IPS-18a (cell line): ENCODE data around the gene SHH.
"Not testable (repeated sequence)": the region's sequence is repeated elsewhere in the genome, so short reads cannot be mapped to it uniquely, and the experiment has no call there.

ENCODE experiments used
- H3K27ac ChIP-seq: one replicate; pipeline ENCODE4 v1.5.1; 2013; ENCODE audit warnings: low read length
- H3K27me3 ChIP-seq: one replicate; pipeline ENCODE4 v1.6.1; 2013; ENCODE audit warnings: mild to moderate bottlenecking, low read length; ENCODE audit not compliant: control insufficient read depth, insufficient read depth
- H3K36me3 ChIP-seq: one replicate; pipeline ENCODE4 v1.6.1; 2013; ENCODE audit warnings: low read depth, low read length; ENCODE audit not compliant: control insufficient read depth
- H3K4me1 ChIP-seq: one replicate; pipeline ENCODE4 v1.6.1; 2013; ENCODE audit warnings: low read depth, low read length; ENCODE audit not compliant: control insufficient read depth
- H3K4me3 ChIP-seq: one replicate; pipeline ENCODE4 v1.5.1; 2013; ENCODE audit warnings: low read length
- H3K9ac ChIP-seq: one replicate; pipeline ENCODE4 v1.6.1; 2013; ENCODE audit warnings: mild to moderate bottlenecking, low read length, moderate library complexity
- H3K9me3 ChIP-seq: one replicate; pipeline ENCODE4 v1.6.1; 2013; ENCODE audit warnings: low read depth, low read length; ENCODE audit not compliant: control insufficient read depth

The SHH gene

DNA sequence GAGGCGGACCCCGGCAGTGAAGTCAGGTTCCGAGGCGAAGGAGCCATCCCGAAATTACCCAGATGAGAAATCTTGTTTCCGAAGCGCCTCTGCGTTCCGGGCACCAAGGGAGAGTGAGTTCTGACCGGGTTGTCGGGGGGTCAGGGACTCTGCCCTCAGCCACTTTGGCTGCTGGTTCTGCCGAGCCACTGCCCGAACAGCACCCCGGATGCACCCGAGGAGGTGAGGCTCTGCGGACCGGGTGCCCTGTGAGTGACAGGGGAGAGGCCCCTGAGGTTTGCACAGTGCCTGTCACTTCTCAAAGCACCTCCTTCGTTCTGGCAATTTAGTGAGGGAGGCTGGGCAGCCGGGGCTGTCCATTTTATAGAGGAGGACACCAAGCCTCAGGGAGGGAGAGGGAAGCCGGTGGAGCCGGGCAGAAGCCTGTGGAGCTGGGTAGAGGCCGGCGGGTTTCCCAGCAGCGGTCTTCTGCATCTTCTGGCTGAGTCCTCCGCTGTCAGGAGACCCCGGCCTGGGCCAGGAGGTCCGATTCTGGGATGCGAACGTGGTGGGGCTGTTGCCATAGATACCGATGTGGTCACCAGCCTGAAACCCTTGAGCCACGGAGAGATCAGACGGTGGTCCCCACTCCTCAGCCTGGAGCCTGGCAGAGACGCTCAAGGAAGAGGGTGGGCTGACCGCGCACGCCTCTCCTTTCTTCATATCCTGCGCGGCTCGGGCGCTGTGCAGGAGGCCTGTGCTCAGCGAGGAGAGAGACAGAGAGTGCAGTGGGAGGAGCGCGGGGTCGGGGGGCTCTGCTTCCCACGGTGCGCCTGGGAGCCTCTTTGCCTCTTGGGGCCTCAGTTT lies 18.9 kb upstream of the SHH start:
- no peaks in the 10 kb centered on the region for H3K36me3 ChIP-seq
- no peak overlapping the region for H3K4me3 ChIP-seq
- no peak overlapping the region for H3K27ac ChIP-seq
- peaks cover 4% of the 10 kb centered on the region for H3K4me1 ChIP-seq
- no peaks in the 10 kb centered on the region for H3K27me3 ChIP-seq
- H3K9ac ChIP-seq, result no peak overlapping the region
- H3K9me3 ChIP-seq, result no peaks in the 10 kb centered on the region

DNA sequence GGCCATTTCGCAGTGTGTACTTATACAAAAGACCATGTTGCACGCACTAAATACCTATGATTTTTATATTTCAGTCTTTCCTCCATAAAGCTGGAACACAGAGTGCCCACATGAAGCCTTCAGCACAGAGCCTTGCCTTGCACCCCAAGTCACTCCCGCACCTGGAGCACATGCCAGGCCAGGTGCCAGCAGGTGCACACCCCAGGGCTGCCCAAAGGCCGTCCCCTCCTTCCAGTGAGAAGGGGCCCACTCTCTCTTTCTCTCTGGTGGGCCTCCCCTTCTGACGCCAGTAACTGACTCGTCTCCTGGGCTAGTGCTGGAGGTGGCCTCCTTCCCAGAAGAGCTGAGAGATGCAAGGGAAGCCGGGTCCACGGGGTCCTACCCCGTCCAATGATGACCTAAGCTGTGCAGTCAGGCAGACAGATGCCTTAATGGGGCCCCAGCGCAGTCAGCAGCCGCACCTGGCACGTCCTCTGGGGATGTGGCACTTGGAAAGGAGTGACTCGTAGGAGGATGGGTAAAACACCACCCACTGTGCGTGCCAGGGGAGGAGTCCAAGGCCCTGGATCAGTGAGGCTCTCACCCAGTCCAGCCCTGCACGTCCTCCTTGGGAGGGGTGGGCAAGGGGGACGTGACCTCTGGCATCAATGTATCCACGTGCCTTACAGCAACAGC lies 17.7 kb upstream of the SHH start:
- Histone ChIP-seq H3K4me1 (no peaks in the 10 kb centered on the region), H3K4me3 (no peak overlapping the region), H3K9me3 (no peaks in the 10 kb centered on the region), H3K27ac (no peak overlapping the region), H3K9ac (no peak overlapping the region), H3K36me3 (no peaks in the 10 kb centered on the region), H3K27me3 (no peaks in the 10 kb centered on the region)

DNA sequence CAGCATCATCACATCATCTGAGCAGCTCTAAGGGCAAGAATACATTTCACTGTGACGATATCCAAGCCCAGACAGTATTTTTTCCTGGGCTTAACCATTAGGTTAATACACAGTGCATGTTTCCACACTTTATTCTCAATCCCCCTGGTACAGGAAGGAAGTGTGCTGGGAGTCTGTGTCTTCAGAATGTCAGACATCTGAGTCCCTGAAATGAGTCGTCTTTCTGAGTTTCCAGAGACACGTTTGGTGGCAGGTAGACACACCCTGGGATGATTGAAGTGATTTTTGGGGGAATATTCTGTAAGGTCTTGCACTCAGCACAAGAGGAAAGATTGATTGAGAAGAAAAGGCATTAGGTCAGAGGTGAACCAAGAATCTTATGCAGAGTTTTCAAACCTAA lies 13.1 kb upstream of the SHH start:
- Histone ChIP-seq H3K9ac (no peak overlapping the region), H3K36me3 (no peaks in the 10 kb centered on the region), H3K4me3 (no peak overlapping the region), H3K27ac (no peak overlapping the region), H3K9me3 (no peaks in the 10 kb centered on the region), H3K27me3 (no peaks in the 10 kb centered on the region), H3K4me1 (no peaks in the 10 kb centered on the region)

DNA sequence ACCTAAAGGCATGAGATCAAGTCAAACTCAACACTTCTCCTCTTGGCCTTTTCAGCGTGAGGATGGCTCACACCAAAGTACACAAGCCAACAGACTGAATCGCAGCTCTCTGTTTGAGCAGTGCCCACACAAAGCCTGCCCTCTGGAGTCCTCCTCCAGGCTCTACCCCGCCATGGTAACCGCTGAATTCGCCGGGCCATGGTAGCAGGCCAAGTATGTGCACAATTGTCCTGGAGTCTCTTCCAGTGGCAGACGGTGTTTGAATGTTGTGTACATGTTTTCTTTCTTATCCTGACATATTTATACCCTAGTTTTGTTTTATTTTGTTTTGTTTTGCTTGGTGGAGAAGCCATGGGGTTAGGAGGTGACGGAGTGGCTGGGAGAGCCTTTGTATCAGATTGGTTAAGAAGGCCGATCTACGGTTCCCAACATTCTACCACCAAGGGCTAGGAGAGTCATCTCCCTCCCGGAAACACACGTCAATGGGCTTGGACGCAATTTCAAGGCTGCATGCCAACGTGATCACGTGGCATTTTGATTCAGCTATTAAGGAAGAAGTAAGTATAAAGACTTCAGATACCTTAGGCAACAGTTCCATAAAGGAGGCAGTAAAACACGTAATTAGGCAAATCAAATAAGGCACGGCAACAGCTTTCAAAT lies 12.1 kb upstream of the SHH start:
- H3K27me3 ChIP-seq, result no peaks in the 10 kb centered on the region
- H3K9ac ChIP-seq, result no peak overlapping the region
- no peak overlapping the region for H3K4me3 ChIP-seq
- no peaks in the 10 kb centered on the region for H3K9me3 ChIP-seq
- no peaks in the 10 kb centered on the region for H3K36me3 ChIP-seq
- no peaks in the 10 kb centered on the region for H3K4me1 ChIP-seq
- no peak overlapping the region for H3K27ac ChIP-seq

DNA sequence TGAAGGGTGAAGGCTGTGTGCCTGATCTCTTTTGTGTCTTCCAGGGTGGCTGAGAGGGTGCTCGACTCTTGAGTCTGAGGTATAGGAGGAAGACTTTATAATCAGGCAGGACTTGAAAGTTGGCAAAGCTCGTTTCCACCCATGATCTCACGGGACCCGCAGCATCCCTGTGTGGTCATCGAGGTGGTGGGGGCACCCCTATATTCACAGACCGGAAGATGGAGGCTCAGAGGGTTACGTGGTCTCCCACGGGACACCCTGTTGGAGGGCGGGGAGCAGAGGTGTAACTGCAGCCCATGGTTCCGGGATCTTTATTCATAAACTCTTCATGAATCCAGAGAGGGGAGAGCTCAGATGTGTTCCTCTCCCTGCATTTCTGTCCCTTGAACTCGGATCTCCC lies 9.6 kb upstream of the SHH start:
- Histone ChIP-seq H3K27me3 (no peaks in the 10 kb centered on the region), H3K4me3 (no peak overlapping the region), H3K36me3 (no peaks in the 10 kb centered on the region), H3K9ac (no peak overlapping the region), H3K27ac (no peak overlapping the region), H3K4me1 (no peaks in the 10 kb centered on the region), H3K9me3 (no peaks in the 10 kb centered on the region)

DNA sequence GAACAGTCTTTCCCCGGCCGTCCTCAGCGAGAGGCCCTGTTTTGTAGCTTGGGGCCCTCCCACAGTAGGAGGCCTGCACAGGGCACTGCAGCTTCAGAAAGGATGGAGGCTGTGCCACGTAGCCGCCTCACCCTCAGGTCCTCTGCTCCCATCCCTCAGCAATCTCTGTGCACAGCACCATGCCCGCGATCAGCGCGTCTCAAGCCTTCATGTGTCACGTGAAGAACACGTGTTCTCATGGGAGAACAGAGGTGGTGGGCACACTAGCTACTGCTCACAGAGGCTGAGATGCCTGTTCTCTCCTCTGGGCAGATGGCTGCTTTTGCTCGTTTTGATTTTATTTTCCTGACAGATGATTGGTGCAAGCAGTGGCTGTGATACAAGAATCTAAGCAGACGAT lies 8.5 kb upstream of the SHH start:
- Histone ChIP-seq H3K9ac (no peak overlapping the region), H3K4me3 (no peak overlapping the region), H3K4me1 (no peaks in the 10 kb centered on the region), H3K27ac (no peak overlapping the region), H3K36me3 (no peaks in the 10 kb centered on the region), H3K27me3 (peaks cover 5% of the 10 kb centered on the region), H3K9me3 (no peaks in the 10 kb centered on the region)

DNA sequence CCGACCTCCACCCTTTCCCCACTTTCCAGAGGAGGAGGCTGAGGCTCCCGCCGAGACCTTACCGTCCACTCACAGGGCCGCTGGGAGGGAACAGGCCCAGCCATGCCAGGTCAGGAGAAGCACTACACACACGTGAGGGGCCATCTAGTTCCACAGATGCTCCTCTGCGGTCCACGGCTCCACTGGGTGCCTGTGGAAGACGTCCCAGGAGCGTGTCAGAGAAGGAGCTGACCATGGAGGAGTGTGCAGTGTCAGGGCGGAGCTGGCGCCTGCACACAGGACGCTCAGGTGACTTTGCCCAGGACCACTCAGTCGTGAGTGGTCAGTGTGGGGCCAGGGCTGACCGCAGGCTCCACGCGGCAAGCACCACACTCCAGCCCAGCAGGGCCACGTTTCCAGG lies 8.0 kb upstream of the SHH start:
- H3K27ac ChIP-seq, result no peak overlapping the region
- H3K36me3 ChIP-seq, result no peaks in the 10 kb centered on the region
- H3K9me3 ChIP-seq, result no peaks in the 10 kb centered on the region
- no peak overlapping the region for H3K9ac ChIP-seq
- peaks cover 10% of the 10 kb centered on the region for H3K27me3 ChIP-seq
- no peaks in the 10 kb centered on the region for H3K4me1 ChIP-seq
- no peak overlapping the region for H3K4me3 ChIP-seq

DNA sequence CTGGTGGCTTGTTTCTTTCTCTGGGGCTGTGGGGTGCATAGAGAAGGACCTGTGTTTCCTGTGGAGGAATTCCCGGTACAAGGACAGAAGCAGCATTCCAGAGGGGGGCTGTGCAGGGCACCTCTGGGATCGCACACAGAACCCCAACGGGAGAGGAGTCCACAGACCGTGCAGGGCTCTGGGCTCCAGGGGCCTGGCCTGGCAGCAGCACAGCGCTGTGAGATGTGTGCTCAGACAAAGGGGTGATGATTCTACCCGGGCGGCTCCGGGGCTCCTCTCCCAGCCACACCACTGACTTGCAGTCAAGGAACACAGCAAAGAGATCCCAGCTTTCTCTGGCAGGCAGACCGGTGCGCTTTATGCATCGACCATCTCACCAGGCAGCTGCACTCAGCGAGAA lies 6.9 kb upstream of the SHH start:
- peaks cover 18% of the 10 kb centered on the region for H3K27me3 ChIP-seq
- no peak overlapping the region for H3K27ac ChIP-seq

DNA sequence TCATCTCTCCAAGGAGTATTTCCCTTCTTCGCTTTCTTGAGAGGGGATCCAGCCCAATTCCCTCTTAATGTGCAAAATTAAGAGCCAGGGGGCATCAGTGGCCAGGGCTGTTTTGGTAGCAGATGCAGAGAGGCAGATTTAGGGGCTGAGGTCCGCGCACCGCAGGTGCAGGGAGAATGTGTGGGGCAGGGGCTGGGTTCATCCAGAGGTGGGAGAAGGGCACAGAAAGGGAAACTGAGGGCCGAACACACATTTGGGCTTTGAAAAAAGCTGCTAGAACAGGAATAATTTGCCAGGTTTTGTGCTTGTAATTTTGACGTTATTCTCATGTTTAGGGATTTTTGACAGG lies 6.5 kb upstream of the SHH start:
- Histone ChIP-seq H3K9me3 (no peaks in the 10 kb centered on the region), H3K27me3 (peaks cover 22% of the 10 kb centered on the region), H3K4me3 (no peak overlapping the region), H3K36me3 (no peaks in the 10 kb centered on the region), H3K9ac (no peak overlapping the region), H3K27ac (no peak overlapping the region), H3K4me1 (no peaks in the 10 kb centered on the region)

More for the DNA sequence above, 6.9 kb upstream of the SHH start:
- Histone ChIP-seq H3K4me1 (no peaks in the 10 kb centered on the region), H3K4me3 (no peak overlapping the region), H3K36me3 (no peaks in the 10 kb centered on the region), H3K9me3 (no peaks in the 10 kb centered on the region), H3K9ac (no peak overlapping the region)

DNA sequence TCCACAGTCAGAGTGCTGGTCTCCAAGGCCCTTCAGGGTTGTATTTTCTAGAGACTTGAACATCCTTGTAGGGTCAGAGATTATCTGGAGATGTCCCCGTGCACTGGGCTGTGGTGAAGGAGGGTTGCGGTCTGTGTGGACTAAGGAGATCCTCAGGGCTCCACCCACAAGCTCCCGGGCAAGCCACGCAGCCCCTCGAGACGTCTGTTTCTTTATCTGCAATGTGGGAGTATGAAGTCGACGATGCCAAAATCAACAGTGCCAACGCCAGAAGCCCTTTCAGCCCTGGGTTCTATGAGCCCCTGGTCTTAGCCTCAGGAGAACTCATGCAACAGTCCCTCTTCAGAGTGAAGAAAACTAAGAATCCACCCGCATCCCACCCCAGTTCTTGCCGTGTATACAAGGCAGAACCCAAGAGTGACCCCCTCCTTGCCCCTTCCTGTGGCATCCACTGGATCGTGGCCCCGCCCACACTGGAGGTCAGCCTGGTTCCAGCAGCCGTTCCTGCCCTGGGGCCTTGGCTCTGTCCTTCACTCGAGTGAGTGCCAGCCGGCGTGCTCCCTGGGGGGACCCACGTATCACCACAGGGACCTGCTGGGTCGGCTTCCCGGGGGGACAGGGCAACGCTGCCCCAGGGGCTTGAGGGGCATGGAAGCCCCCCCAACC lies 6.0 kb upstream of the SHH start:
- H3K4me3 ChIP-seq, result no peak overlapping the region
- H3K4me1 ChIP-seq, result no peaks in the 10 kb centered on the region
- no peak overlapping the region for H3K9ac ChIP-seq
- no peaks in the 10 kb centered on the region for H3K9me3 ChIP-seq
- no peak overlapping the region for H3K27ac ChIP-seq
- no peaks in the 10 kb centered on the region for H3K36me3 ChIP-seq
- H3K27me3 ChIP-seq, result peaks cover 27% of the 10 kb centered on the region

DNA sequence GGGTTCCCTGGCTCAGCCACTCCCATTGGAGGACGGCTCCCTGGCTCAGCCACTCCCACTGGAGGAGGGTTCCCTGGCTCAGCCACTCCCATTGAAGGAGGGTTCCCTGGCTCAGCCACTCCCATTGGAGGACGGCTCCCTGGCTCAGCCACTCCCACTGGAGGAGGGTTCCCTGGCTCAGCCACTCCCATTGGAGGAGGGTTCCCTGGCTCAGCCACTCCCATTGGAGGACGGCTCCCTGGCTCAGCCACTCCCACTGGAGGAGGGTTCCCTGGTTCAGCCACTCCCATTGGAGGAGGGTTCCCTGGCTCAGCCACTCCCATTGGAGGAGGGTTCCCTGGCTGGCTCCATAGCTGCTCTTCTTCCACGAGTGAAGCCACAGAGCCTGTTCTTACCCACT lies 5.3 kb upstream of the SHH start:
- not testable (repeated sequence) for H3K36me3 ChIP-seq, H3K27ac ChIP-seq, H3K9me3 ChIP-seq, H3K4me3 ChIP-seq, H3K4me1 ChIP-seq, H3K9ac ChIP-seq
- peaks cover 35% of the 10 kb centered on the region for H3K27me3 ChIP-seq
